ENCODE data around the gene SPECC1L. TPM values are rescaled to one million over a fixed set of nuclear protein-coding genes. Genes with fewer than 3 reads are reported as not detected.

The SPECC1L gene
- total RNA-seq, 1 donor from 2014 or later = 173 TPM

- Mint-ChIP-seq H3K4me1 (ENCODE audit: low read depth, unreplicated experiment) (no peaks in the 10 kb centered on the region), H3K27ac (ENCODE audit: unreplicated experiment) (no peak overlapping the region), H3K27me3 (ENCODE audit: unreplicated experiment) (no peaks in the 10 kb centered on the region), H3K9me3 (ENCODE audit: unreplicated experiment) (peaks cover 4% of the 10 kb centered on the region), H3K36me3 (ENCODE audit: unreplicated experiment) (no peaks in the 10 kb centered on the region), H3K4me3 (ENCODE audit: unreplicated experiment) (no peak overlapping the region)
- DNase-seq = no peak
- no peak for TF ChIP-seq CTCF (IDR thresholded peaks at IDR 0.05; ENCODE audit: partially characterized antibody, unreplicated experiment)
Observed at GRCh38 chr22:24361976-24362646, 91.5 kb downstream of the SPECC1L start.

- no peak for DNase-seq
- no peak overlapping the region for H3K27ac Mint-ChIP-seq (ENCODE audit: unreplicated experiment)
- no peaks in the 10 kb centered on the region for H3K36me3 Mint-ChIP-seq (ENCODE audit: unreplicated experiment)
- no peak for TF ChIP-seq CTCF (IDR thresholded peaks at IDR 0.05; ENCODE audit: partially characterized antibody, unreplicated experiment)
- H3K4me3 Mint-ChIP-seq (ENCODE audit: unreplicated experiment) = no peak overlapping the region
- no peaks in the 10 kb centered on the region for H3K4me1 Mint-ChIP-seq (ENCODE audit: low read depth, unreplicated experiment)
- peaks cover 4% of the 10 kb centered on the region for H3K9me3 Mint-ChIP-seq (ENCODE audit: unreplicated experiment)
- H3K27me3 Mint-ChIP-seq (ENCODE audit: unreplicated experiment) = no peaks in the 10 kb centered on the region
Observed at GRCh38 chr22:24363243-24363642, 92.6 kb downstream of the SPECC1L start.

- no peak for DNase-seq
- Mint-ChIP-seq H3K27ac (ENCODE audit: unreplicated experiment) (no peak overlapping the region), H3K27me3 (ENCODE audit: unreplicated experiment) (no peaks in the 10 kb centered on the region), H3K4me3 (ENCODE audit: unreplicated experiment) (no peak overlapping the region), H3K4me1 (ENCODE audit: low read depth, unreplicated experiment) (no peaks in the 10 kb centered on the region), H3K9me3 (ENCODE audit: unreplicated experiment) (peaks cover 2% of the 10 kb centered on the region), H3K36me3 (ENCODE audit: unreplicated experiment) (peaks cover 5% of the 10 kb centered on the region)
- TF ChIP-seq CTCF (IDR thresholded peaks at IDR 0.05; ENCODE audit: partially characterized antibody, unreplicated experiment) = no peak
Observed at GRCh38 chr22:24366701-24367100, 96.1 kb downstream of the SPECC1L start.

- DNase-seq = no peak
- no peaks in the 10 kb centered on the region for H3K4me1 Mint-ChIP-seq (ENCODE audit: low read depth, unreplicated experiment)
- peaks cover 2% of the 10 kb centered on the region for H3K9me3 Mint-ChIP-seq (ENCODE audit: unreplicated experiment)
- H3K27me3 Mint-ChIP-seq (ENCODE audit: unreplicated experiment) = peaks cover 1% of the 10 kb centered on the region
- no peak overlapping the region for H3K27ac Mint-ChIP-seq (ENCODE audit: unreplicated experiment)
- TF ChIP-seq CTCF (IDR thresholded peaks at IDR 0.05; ENCODE audit: partially characterized antibody, unreplicated experiment) = no peak
- H3K4me3 Mint-ChIP-seq (ENCODE audit: unreplicated experiment) = no peak overlapping the region
- peaks cover 9% of the 10 kb centered on the region for H3K36me3 Mint-ChIP-seq (ENCODE audit: unreplicated experiment)
Observed at GRCh38 chr22:24367841-24368240, 97.2 kb downstream of the SPECC1L start.

- Mint-ChIP-seq H3K9me3 (ENCODE audit: unreplicated experiment) (peaks cover 2% of the 10 kb centered on the region), H3K27ac (ENCODE audit: unreplicated experiment) (no peak overlapping the region), H3K4me3 (ENCODE audit: unreplicated experiment) (no peak overlapping the region), H3K36me3 (ENCODE audit: unreplicated experiment) (peaks cover 16% of the 10 kb centered on the region), H3K27me3 (ENCODE audit: unreplicated experiment) (peaks cover 1% of the 10 kb centered on the region), H3K4me1 (ENCODE audit: low read depth, unreplicated experiment) (no peaks in the 10 kb centered on the region)
- no peak for DNase-seq
- TF ChIP-seq CTCF (IDR thresholded peaks at IDR 0.05; ENCODE audit: partially characterized antibody, unreplicated experiment) = no peak
Observed at GRCh38 chr22:24370401-24370800, 99.8 kb downstream of the SPECC1L start.

Measured in glutamatergic neuron (in vitro differentiated cells).